Adrenal gland (tissue), 12 donors: ENCODE results near the gene PSENEN. TPM values are rescaled to one million over a fixed set of nuclear protein-coding genes. Genes with fewer than 3 reads are reported as not detected.

ENCODE experiments used
- DNase-seq, 7 donors: peaks; one replicate each; pipeline ENCODE4 v3.0.0-alpha.2; 2019 to 2020
- H3K27ac ChIP-seq, 5 donors: fragments of 200-600 bp; sonication (generic) in 4 of 5; 1 replicate in 3 of 5; 2 replicates in 2 of 5; pipeline versions ENCODE4 v1.5.1 to v1.8.0; 2016 to 2020; ENCODE audit warnings: mild to moderate bottlenecking in 1 of 5
- H3K27me3 ChIP-seq: fragments of 200-600 bp; 2 replicates; pipeline ENCODE4 v1.8.0; 2021
- H3K36me3 ChIP-seq, 2 donors: fragments of 200-600 bp; replicated peaks in 1 of 2; 1 replicate in 1 of 2; 2 replicates in 1 of 2; pipeline versions ENCODE4 v1.5.1 to v1.8.0; 2018 to 2022
- H3K4me1 ChIP-seq, 2 donors: fragments of 200-600 bp; replicated peaks in 1 of 2; 1 replicate in 1 of 2; 2 replicates in 1 of 2; pipeline versions ENCODE4 v1.5.1 to v1.8.0; 2018 to 2021
- H3K4me3 ChIP-seq, 4 donors: fragments of 200-600 bp; sonication (generic) in 3 of 4; one replicate each; pipeline ENCODE4 v1.5.1; 2016 to 2018
- H3K9me3 ChIP-seq, 3 donors: fragments of 200-600 bp; sonication (generic) in 1 of 3; replicated peaks in 1 of 3; 1 replicate in 2 of 3; 2 replicates in 1 of 3; pipeline versions ENCODE4 v1.5.1 to v1.8.0; 2016 to 2021
- POLR2A ChIP-seq, 2 donors: fragments of 450-650 bp; IDR thresholded peaks; one replicate each; pipeline ENCODE4 v1.6.1; 2017; ENCODE audit warnings: antibody characterized with exemption in 2 of 2, mild to moderate bottlenecking in 2 of 2, moderate library complexity in 1 of 2
- WGBS, 4 donors: extraction: QIAGEN DNeasy Blood & Tissue Kit in 2 of 4; methylation state at CpG; one replicate each; pipeline versions ENCODE4 v1.1.5 to v1.1.7; 2013 to 2017; 5-methylcytosine and 5-hydroxymethylcytosine counted together
- intact Hi-C, 2 donors: fragments of 100-400 bp; cut with DNase I; formaldehyde crosslinking; loops; one replicate each; pipeline versions ENCODE4 v1.14.1 to v1.15.0; 2022 to 2023
- polyA plus RNA-seq, 3 donors: library from polyadenylated mRNA; stranded (reverse); fragments of 200-250 nt in 2 of 3; fragments of 350-450 nt in 1 of 3; fragmentation: Illumina TruSeq in 1 of 3; extraction: RNeasy Lipid Tissue Mini Kit (QIAGEN cat#74804) in 1 of 3; gene quantifications; one replicate each; pipeline ENCODE4 v1.2.3, GENCODE V29; 2013 to 2014
- total RNA-seq, 9 donors: library from RNA; depleted of rRNA in 4 of 9; stranded (reverse); fragments of >200 nt in 4 of 9; fragments of 120-200 nt in 1 of 9; fragmentation: NEBNext Ultra II Directional in 1 of 9; extraction: Animal tissue kit (Norgen Biotek cat#: 25700) in 1 of 9; gene quantifications; one replicate each; pipeline versions ENCODE4 v1.1.0 to v1.2.4, GENCODE V29; 2013 to 2023
- TF ChIP-seq, protein P1 (sequence below), 6 experiments: fragments of 450-650 bp in 4 of 6; fragments of 200-600 bp in 2 of 6; sonication (generic) in 1 of 6; IDR thresholded peaks; 1 replicate in 5 of 6; 2 replicates in 1 of 6; pipeline versions ENCODE4 v1.5.1 to v1.8.0; 2016 to 2021; ENCODE audit warnings: antibody characterized with exemption in 6 of 6, mild to moderate bottlenecking in 2 of 6, moderate library complexity in 1 of 6
- donor health status: healthy with polysubstance abuse.
- donor health status: Bipolar disorder and iron deficiency.
- donor health status: DM: yes; HTN: yes; CAD: no.
- donor health status: DM: no; HTN: no; CAD: no.
- donor health status: DM: no; HTN: no; CAD: no.
- donor health status: DM: yes; HTN: yes; CAD: no.

The PSENEN gene
- total and polyA plus RNA-seq, 12 donors, result 29.5 to 230 (median 77.3) TPM

DNA sequence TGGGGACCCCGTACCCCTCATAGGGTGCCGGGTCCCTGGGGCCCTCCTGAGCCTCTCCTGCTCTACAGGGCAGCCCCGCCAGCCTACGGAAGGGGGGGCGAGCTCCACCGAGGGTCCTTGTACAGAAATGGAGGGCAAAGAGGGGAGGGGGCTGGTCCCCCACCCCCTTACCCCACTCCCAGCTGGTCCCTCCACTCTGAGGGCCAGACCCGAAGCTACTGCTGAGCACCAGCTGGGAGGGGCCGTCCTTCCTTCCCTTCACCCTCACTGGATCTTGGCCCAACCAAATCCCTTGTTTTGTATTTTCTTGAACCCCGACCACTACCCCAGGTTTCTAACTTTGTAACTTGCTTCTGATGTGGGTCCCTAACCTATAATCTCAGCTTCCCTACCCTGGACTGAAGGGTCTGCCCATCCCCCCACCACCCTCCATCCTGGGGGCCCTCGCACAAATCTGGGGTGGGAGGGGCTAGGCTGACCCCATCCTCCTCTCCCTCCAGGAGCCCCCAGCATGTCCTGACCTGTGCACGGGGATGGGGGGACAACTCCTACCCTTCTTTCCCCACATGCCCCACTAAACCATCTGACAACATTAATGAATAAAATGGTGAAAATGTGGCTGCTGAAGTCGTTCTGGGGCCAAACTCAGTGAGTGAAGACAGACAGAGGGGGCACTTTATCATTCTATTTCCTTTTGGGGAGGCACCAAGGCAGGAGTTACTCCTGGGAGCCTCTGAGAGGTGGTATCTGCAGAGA, 42.9 kb downstream of the PSENEN start:
- no peaks in the 10 kb centered on the region for H3K27me3 ChIP-seq
- no peaks in the 10 kb centered on the region for H3K4me1 ChIP-seq
- H3K9me3 ChIP-seq, result no peaks in the 10 kb centered on the region
- no peaks in the 10 kb centered on the region for H3K36me3 ChIP-seq
- no peak overlapping the region for H3K27ac ChIP-seq
- 80 to 85% (median 83%) methylated on average over 6 to 12 of the region's 12 CpGs for WGBS, 4 donors
- TF ChIP-seq, protein P1, sequence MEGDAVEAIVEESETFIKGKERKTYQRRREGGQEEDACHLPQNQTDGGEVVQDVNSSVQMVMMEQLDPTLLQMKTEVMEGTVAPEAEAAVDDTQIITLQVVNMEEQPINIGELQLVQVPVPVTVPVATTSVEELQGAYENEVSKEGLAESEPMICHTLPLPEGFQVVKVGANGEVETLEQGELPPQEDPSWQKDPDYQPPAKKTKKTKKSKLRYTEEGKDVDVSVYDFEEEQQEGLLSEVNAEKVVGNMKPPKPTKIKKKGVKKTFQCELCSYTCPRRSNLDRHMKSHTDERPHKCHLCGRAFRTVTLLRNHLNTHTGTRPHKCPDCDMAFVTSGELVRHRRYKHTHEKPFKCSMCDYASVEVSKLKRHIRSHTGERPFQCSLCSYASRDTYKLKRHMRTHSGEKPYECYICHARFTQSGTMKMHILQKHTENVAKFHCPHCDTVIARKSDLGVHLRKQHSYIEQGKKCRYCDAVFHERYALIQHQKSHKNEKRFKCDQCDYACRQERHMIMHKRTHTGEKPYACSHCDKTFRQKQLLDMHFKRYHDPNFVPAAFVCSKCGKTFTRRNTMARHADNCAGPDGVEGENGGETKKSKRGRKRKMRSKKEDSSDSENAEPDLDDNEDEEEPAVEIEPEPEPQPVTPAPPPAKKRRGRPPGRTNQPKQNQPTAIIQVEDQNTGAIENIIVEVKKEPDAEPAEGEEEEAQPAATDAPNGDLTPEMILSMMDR (IDR thresholded peaks at IDR 0.05), result no peak
- no peak for TF ChIP-seq POLR2A (IDR thresholded peaks at IDR 0.05)
- H3K4me3 ChIP-seq, result no peak overlapping the region
- no peak for DNase-seq
- intact Hi-C loops, result no loop called here

DNA sequence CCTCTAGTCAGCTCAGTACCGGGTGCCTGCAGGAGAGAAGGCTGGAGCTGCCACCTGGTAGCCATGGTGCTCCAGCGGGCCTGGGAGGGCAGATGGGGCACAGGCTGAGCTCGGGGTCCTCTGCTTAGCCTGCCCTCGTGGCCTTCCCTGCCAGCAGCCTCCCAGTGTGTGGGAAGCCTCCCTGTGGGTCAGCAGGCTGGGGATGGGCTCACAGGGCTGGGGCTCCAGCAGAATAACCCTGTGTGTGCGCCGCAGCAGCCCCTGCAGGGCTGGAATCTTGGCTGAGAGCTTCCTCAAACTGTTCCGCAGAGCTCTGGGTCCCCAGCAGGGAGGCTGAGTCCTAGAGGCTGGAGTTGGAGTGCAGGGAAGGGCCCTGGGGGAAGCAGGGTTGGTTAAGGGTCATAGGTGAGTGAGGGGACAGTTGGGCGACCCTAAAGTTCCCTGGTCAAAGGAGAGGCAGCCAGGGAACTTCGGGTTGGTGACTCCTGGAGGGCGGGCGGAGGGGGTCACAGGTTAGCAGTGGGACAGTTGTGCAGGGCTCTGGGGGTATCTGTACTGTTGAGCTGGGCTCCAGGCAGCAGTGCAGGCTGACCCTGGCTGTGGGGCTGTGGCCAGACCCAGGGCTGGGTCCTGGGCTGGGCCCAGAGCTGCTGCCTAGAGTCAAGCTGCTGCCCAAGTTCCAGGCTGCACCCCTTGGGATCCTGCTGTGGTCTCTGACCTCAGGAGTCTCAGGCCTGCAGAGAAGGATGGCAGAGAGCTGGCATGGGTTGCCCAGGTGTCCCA, 43.9 kb downstream of the PSENEN start:
- H3K4me1 ChIP-seq, result no peaks in the 10 kb centered on the region
- H3K36me3 ChIP-seq, result no peaks in the 10 kb centered on the region
- H3K9me3 ChIP-seq, result no peaks in the 10 kb centered on the region
- intact Hi-C loops, result no loop called here
- no peak overlapping the region for H3K4me3 ChIP-seq
- H3K27me3 ChIP-seq, result no peaks in the 10 kb centered on the region
- no peak for DNase-seq
- H3K27ac ChIP-seq, result no peak overlapping the region
- no peak for TF ChIP-seq POLR2A (IDR thresholded peaks at IDR 0.05)
- TF ChIP-seq, protein P1 (IDR thresholded peaks at IDR 0.05), result no peak
- 83 to 90% (median 89%) methylated on average over 8 to 11 of the region's 11 CpGs for whole genome bisulfite sequencing, 4 donors

DNA sequence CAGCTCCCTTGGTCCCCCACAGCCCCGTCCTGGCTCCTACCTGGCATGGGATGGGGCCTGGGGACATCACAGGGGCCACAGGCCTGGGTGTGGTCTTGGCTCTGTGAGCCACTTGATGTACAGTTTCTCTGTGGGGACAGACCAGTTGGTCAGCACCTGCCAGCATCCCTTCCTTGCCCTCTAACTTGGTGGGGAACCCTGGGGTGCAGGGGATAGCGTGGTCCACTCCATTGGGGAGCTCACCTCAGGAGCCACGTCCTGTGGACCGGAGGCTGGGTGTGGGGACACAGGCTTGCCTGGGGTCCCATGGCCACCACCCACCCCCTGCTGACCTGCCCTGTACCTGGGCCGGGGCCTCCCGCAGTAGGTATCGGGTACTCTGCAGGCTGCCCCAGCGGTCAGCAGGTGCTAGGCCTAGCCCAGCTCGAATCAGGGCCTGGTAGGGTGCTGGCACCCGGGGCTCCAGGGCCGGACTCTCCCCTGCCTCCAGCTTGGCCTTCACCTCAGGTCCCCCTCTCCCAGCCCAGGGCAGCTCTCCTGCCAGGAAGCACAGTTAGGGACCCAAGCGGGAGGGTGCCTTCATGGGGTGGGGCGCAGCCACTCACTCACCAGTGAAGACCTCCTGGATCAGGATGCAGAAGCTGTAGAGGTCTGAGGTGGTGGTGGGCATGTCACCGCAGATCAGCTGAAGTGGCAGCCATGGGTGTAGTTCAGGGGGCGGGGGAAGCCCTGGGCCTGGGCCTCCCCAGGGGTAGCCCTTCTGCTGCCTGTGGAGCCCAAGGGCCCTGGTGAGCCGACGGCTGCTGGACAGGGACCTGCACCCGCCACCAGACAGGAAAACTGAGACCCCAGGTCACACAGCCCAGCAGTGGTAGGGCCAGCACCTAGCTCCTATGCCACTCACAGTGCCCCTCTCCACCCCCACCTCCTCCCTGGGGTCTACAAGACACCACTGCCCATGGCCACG, 44.8 kb downstream of the PSENEN start:
- intact Hi-C loops, result no loop called here
- Histone ChIP-seq H3K27me3 (no peaks in the 10 kb centered on the region), H3K4me1 (no peaks in the 10 kb centered on the region), H3K4me3 (no peak overlapping the region), H3K27ac (no peak overlapping the region), H3K36me3 (no peaks in the 10 kb centered on the region), H3K9me3 (no peaks in the 10 kb centered on the region)
- DNase-seq, result no peak
- 78 to 88% (median 83%) methylated on average over 6 to 19 of the region's 19 CpGs for WGBS, 4 donors
- no peak for TF ChIP-seq POLR2A (IDR thresholded peaks at IDR 0.05)
- TF ChIP-seq, protein P1 (IDR thresholded peaks at IDR 0.05), result no peak
